HG02973 (cell line): ENCODE results near the gene ARHGDIG.
"Not testable (repeated sequence)": the region's sequence is repeated elsewhere in the genome, so short reads cannot be mapped to it uniquely, and the experiment has no call there.

ENCODE experiments used
- ATAC-seq: cut with Tn5 transposase; IDR thresholded peaks from one replicate; pipeline ENCODE4 v1.9.1; 2021; ENCODE audit warnings: moderate library complexity; ENCODE audit not compliant: unreplicated experiment

Gene ARHGDIG

GRCh38 chr16:280552-280951, at the start of gene ARHGDIG:
ARHGDIG (plus strand) TSS chr16:280591; CDS start chr16:280681, 90 bp downstream.
- no peak for ATAC-seq

- ATAC-seq = no peak
Observed at GRCh38 chr16:230949-231348, 49.4 kb upstream of the ARHGDIG start.

GRCh38 chr16:234468-235305, 45.7 kb upstream of the ARHGDIG start, which contains the start of gene FAM234A:
FAM234A (plus strand) TSS chr16:234821; CDS start chr16:254414, 19,593 bp downstream.
- ATAC-seq = peak; percentile 74

- ATAC-seq = no peak
Observed at GRCh38 chr16:239948-240277, 40.5 kb upstream of the ARHGDIG start.

GRCh38 chr16:240559-240958, 39.8 kb upstream of the ARHGDIG start:
- ATAC-seq = no peak

GRCh38 chr16:242281-242680, 38.1 kb upstream of the ARHGDIG start:
- ATAC-seq = no peak

- no peak for ATAC-seq
Observed at GRCh38 chr16:243348-243747, 37.0 kb upstream of the ARHGDIG start.

- no peak for ATAC-seq
Observed at GRCh38 chr16:245105-245504, 35.3 kb upstream of the ARHGDIG start.

GRCh38 chr16:247027-247426, 33.4 kb upstream of the ARHGDIG start:
- ATAC-seq = no peak

GRCh38 chr16:249431-249830, 31.0 kb upstream of the ARHGDIG start:
- no peak for ATAC-seq

GRCh38 chr16:252366-253337, 27.7 kb upstream of the ARHGDIG start:
- ATAC-seq = no peak

- ATAC-seq = no peak
Observed at GRCh38 chr16:253833-254232, 26.6 kb upstream of the ARHGDIG start.

GRCh38 chr16:254461-254860, 25.9 kb upstream of the ARHGDIG start:
- ATAC-seq = no peak

- ATAC-seq = no peak
Observed at GRCh38 chr16:255183-255582, 25.2 kb upstream of the ARHGDIG start.

- not testable (repeated sequence) for ATAC-seq
Observed at GRCh38 chr16:258091-258490, 22.3 kb upstream of the ARHGDIG start.

GRCh38 chr16:259226-259625, 21.2 kb upstream of the ARHGDIG start:
- no peak for ATAC-seq

GRCh38 chr16:259814-260253, 20.6 kb upstream of the ARHGDIG start:
- ATAC-seq = no peak

- ATAC-seq = no peak
Observed at GRCh38 chr16:260326-260725, 20.1 kb upstream of the ARHGDIG start.

- no peak for ATAC-seq
Observed at GRCh38 chr16:261031-261691, 19.2 kb upstream of the ARHGDIG start.

- no peak for ATAC-seq
Observed at GRCh38 chr16:262121-262745, 18.2 kb upstream of the ARHGDIG start.
